HG03066 (cell line): ENCODE measurements around the gene PLBD1.

Source experiments
- ATAC-seq: cut with Tn5 transposase; IDR thresholded peaks from one replicate; pipeline ENCODE4 v1.9.1; 2021; ENCODE audit warnings: low read depth; ENCODE audit not compliant: unreplicated experiment

PLBD1 gene

DNA sequence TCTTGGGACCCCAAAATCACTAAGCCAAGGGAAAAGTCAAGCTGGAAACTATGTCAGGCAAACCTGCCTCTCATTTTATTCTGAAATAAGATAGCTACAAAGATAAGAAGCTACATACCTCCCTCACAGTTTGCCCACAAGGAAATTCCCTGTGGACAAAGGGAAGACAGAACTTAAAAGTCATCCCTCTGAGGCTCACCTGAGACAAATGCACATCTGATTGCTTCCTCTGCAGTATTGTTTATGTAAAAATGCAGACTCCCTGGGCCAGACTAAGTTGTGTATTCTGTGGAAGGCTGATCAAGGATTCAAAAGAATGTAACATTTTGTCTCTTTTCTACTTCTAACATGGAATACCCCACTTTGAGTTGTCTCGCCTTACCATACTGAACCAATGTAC lies 2.5 kb upstream of the PLBD1 start:
- ATAC-seq: no peak

DNA sequence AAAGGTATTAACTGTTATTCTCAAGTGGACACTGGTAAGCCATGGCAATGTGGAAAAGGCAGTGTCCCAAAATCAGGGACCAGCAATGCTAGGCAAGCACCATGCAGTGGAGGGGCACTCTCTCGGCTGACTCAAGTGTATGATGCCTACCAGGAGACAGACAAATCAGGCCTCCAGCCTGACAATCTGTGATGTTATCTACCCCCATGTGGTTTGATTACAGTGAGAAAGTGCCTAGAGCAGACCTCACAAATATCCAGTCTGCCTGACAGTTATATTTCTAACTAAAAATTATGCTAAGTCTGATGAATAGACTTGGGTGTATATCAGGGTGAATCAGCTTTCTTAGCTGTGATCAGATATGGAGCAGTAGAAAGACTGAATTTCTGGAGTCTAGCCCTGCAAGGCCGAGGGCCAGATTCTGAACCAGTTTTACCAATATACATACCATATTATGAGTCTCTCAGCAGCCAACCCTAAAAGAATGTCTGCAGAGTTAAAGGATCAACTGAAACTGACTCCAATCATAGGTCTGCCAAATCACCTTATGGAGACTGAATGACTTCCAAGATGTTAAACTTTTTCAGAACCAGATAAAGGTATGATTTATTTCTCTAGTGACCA lies 3.2 kb downstream of the PLBD1 start:
- ATAC-seq: no peak

GRCh38 chr12:14563046-14563445 lies 4.6 kb downstream of the PLBD1 start:
- ATAC-seq: no peak

DNA sequence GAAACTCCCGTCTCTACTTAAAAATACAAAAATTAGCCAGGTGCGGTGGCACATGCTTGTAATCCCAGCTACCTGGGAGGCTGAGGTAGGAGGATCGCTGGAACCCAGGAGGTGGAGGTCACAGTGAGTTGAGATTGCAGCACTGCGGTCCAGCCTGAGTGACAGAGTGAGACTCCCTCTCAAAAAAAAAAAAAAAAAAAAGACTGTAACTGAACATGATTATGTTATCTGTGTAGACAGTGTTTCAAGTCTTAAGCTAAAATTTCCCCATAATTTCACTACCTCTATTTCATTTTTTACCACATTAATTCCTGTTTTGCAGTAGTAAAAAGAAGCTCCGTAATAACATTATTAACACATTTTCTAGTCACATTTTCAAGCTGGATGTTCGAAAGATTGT lies 5.4 kb downstream of the PLBD1 start:
- no peak for ATAC-seq

DNA sequence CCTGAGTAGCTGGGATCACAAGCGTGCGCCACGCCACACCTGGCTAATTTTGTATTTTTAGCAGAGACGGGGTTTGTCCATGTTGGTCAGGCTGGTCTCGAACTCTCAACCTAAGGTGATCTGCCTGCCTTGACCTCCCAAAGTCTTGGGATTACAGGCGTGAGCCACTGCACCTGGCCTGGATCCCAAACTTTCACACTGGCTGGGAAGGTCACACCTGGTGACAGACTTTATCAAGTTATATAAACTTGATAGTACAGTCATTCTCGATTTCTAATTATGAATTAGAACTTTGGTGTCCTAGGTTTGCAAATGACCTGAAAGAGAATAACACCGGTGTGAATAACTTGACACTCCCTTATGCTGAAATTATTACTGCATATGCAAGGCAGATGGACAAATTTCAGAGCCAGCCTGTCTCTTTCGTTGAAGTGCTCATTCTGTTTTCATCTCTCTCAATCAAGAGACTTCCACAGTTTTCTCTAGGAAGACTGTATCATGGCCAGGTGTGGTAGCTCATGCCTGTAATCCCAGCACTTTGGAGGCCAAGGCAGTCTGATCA lies 5.9 kb downstream of the PLBD1 start:
- ATAC-seq: no peak

GRCh38 chr12:14560904-14561574 lies 6.6 kb downstream of the PLBD1 start:
- no peak for ATAC-seq

DNA sequence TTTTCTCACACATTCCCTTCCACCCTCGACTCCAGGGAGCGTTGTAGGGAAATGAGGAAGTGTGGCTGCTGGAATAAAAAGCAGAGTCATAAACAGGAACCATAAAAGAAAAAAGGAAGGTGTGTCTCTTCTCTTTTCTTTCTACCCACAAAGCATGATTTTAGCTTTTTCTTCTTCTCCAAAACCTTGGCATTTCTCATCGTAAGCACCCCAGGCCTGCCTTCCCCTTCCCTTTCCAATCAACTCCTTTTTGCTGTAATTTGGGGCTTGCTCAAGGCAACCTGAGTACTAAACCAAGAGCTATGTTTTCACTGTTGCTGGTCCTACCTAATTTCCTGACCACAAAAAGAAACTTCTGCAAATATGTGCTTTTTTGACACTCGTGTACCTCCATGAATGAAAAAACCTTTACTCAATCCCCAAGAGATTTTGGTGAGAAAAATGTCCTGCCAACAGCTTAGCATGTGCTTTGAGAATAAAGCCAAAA lies 9.2 kb downstream of the PLBD1 start:
- no peak for ATAC-seq

- no peak for ATAC-seq
Measured at GRCh38 chr12:14557966-14558365, 9.7 kb downstream of the PLBD1 start.

DNA sequence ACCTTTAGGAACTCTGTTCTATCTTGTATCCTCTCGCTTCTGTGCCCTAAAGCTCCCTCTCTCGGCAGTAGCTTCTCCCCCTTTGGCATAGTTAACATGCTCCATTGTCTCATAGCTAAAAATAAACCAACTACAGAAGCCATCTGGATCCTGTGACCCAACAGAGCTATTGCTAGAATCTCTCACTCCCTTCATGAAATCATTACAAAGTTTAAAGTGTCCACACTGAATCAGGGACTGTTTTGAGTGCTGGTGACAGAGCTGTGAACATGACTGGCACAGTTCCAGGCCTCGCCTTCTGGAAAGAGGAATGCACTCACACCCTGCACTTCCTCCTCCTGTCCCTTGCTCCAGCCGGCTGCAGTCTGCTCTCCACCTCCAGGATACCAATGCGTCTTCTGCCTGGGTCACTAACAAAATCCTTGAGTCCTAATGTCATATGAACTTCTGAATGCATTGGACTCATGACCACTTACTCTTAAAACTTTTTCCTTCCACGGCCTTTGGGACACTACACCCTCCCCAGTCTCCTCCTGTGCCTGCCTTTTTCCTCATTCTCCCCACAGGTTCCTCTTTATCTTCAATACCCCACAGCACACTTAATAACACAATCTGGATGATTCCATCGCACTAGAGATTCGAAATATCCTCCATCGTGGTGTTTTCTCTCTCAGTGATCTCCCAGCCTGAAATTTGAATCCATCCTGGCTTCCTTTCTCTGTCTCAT lies 13.2 kb downstream of the PLBD1 start:
- no peak for ATAC-seq

DNA sequence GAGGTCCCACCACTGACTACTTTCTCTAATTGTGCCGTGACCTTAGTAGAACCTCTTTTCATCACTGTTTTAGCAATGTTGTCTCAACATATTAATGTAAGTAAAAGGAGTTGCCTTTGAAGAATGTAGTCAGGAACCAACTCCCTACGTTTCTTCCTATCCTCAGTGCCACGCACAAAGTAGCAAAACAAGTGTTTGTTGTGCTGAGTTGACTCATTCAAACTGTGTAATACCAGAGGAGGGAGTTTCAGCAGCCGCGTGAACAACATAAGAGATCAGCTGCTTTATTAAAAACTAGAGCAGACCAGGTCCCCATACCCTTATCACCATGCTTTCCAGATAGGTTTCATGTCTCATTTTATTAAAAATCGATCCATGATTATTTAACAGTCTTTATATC lies 19.1 kb downstream of the PLBD1 start:
- no peak for ATAC-seq

DNA sequence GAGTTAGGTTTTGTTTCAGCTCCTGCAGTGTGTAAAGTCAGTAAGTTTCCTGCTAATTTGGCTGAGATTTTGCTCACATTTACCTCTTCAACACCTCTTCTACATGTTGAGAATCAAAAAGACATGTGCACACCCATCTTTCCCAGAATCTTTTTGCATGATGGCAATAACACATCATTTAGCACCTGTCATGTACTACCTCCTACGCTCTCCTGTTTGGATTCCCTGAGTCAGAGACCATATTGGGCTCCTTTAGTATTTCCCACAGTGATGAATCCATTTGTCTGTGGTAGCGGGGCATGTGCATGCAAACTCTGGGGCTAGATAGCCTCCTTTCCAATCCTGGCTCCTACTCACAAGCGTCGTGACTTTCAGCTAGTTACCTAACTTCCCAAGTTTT lies 20.1 kb downstream of the PLBD1 start:
- no peak for ATAC-seq

- no peak for ATAC-seq
Measured at GRCh38 chr12:14545144-14546124, 22.2 kb downstream of the PLBD1 start.

DNA sequence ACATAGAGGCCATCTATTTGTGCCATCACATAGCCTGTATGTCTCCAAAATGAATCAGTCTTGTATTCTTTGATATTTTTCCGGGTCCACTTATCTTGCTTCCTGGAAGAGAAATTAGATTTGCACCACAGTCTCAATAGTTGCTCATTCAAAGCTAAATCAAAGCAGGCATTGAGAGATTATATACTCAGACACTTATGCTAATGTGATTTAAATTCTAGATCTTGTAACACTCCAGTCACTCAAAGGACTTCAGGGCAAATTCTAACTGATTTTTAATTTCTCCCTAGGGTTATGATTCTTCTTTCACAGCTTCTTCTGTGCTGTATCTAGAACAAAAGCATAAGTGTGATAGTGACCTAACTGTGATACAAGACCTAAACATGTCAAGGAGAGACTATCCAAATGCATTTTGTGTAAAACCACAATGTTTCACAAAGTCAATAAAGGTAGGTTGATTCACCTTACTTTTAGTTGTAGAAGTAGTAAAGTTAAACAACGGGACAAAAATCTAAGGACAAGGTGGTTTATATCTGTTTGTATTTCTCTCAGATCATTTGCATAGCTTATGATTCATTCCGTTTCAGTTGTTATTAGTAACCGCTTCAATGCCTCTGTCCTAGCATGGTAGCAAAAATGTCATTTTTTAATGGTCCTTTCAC lies 26.8 kb downstream of the PLBD1 start:
- ATAC-seq: peak; percentile 66

DNA sequence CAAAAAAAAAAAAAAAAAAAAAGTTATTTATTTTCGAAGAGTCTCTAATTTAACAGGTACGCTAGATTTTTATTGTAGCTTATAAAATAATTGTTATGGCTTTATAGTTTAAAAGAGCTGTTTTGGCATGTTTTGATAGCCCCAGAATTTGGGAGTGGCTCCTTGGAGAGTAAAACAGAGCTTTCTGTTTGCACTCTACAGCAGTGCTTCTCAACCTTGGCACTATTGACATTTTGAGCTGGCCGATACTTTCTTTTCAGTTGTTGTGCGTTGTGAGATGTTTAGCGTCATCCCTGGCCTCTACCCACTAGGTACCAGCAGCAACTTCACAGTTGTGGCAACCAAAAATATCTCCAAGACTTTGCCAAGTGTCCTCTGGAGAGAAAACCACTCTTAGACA lies 30.6 kb downstream of the PLBD1 start:
- ATAC-seq: no peak

DNA sequence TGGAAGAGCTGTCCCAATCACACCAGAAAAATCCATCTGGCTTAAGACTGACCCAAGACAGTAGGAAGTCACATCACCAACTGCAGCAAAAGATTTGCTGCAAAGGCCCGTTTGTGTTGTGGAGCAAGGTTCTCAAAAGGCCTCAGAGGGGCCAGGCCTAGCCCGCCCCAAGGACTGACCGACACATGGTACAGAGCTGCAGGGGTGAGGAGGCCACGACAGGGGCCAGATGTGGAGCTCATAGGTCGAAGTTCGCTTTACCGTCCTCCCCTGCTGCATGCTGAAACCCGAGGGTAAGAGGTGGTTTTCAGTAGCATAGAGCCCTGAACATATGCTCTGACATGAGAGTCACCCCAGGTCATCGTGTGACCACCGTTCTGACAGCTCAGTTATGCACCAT lies 35.5 kb downstream of the PLBD1 start:
- no peak for ATAC-seq

- no peak for ATAC-seq
Measured at GRCh38 chr12:14525964-14526363, 41.7 kb downstream of the PLBD1 start.

- no peak for ATAC-seq
Measured at GRCh38 chr12:14521822-14522221, 45.9 kb downstream of the PLBD1 start.

GRCh38 chr12:14514946-14515345 lies 52.7 kb downstream of the PLBD1 start:
- no peak for ATAC-seq

DNA sequence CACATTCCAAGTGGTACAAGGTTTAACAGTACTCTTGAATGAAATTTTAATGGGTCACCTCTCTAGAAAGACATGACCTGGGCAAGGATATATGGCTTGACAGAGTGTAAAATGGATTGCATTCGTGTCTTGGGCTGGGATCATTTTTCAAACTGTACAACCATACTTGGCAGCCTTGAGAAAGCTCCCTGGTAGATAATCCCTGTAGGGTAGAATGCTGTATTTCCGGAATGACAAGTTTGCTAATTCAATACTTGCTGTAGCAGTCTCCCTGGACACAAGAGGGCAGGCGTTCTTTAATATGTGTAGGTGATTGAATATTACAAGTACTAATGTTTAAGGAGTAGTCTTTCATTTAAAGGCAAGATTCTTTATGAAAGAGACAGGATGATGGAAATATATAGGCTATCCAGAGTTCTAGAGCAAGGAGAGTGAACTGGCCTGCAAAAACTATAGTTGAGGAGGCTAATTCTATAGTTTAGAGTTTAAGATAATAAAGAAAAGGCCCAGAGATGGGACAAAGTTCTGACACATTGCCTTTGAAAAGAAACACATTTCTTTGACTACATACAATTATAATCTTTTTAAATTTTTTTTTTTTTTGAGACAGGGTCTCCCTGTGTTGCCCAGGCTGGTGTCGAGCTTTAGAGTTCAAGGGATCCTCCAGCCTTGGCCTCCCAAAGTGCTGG lies 53.4 kb downstream of the PLBD1 start:
- ATAC-seq: no peak
